HCT116 (cell line): ENCODE results near the gene FBN1. TPM values are rescaled to one million over a fixed set of nuclear protein-coding genes. Genes with fewer than 3 reads are reported as not detected.

Experiments used
- ATAC-seq: fragments of 200-7000 bp; cut with Tn5 transposase; 2 replicates; pipeline ENCODE4 v1.9.1; 2020; ENCODE audit warnings: mild to moderate bottlenecking, moderate library complexity
- BruUV-seq: library from RNA; stranded (reverse); fragments of 400-500 nt; replicated peaks from 2 replicates; lab custom pipeline; 2021; lab: Mats Ljungman, UMichigan
- CTCF ChIA-PET: fragments of 300-600 bp; sonication (Branson Sonifier 250); formaldehyde crosslinking; loops from one replicate; lab custom pipeline; 2021; ENCODE audit warnings: antibody characterized with exemption; lab: Charles Lee
- POLR2A ChIA-PET: fragments of 300-600, 350-600 bp; sonication (Branson Sonifier 250); formaldehyde crosslinking; loops from one replicate; lab custom pipeline; 2021; ENCODE audit warnings: antibody characterized with exemption; lab: Charles Lee
- RAD21 ChIA-PET, 2 experiments: fragments of 300-600 bp; sonication (Branson Sonifier 250); formaldehyde crosslinking; loops; one replicate each; lab custom pipeline; 2023; ENCODE audit warnings: low total read pairs in 2 of 2; ENCODE audit not compliant: uncharacterized antibody in 2 of 2, unreplicated experiment in 2 of 2, low non-redundant PET in 1 of 2; lab: Charles Lee
- DNase-seq: peaks from one replicate; pipeline ENCODE4 v3.0.0-alpha.2; 2010; ENCODE audit warnings: low read depth, low spot score
- H2AFZ ChIP-seq: fragments of 200-600 bp; shearing (Covaris generic), sonication (generic); 2 replicates; pipeline ENCODE4 v1.6.1; 2017; ENCODE audit warnings: low read depth, mixed run types, mixed read lengths, antibody characterized with exemption, low read length; ENCODE audit not compliant: poor library complexity, severe bottlenecking
- H3K27ac ChIP-seq: 2 replicates; pipeline ENCODE4 v1.5.1; 2012; ENCODE audit warnings: low read depth, low read length
- H3K27me3 ChIP-seq: fragments of 200-600 bp; sonication (generic); 2 replicates; pipeline ENCODE4 v1.6.1; 2016; ENCODE audit warnings: mixed run types, low read length, mixed read lengths; ENCODE audit not compliant: insufficient read depth
- H3K36me3 ChIP-seq, 2 experiments: fragments of 200-500 bp in 1 of 2; fragments of 200-600 bp in 1 of 2; sonication (Bioruptor generic) in 1 of 2; sonication (generic) in 1 of 2; 2 replicates each; pipeline versions ENCODE4 v1.5.1 to v1.6.1; 2014 to 2016; ENCODE audit warnings: low read length in 2 of 2, inconsistent platforms in 1 of 2, mixed read lengths in 1 of 2, mixed run types in 1 of 2; ENCODE audit not compliant: insufficient read depth in 2 of 2, control insufficient read depth in 1 of 2
- H3K4me1 ChIP-seq, 2 experiments: fragments of 200-600 bp in 1 of 2; sonication (generic) in 1 of 2; 2 replicates each; pipeline versions ENCODE4 v1.5.1 to v1.6.1; 2012 to 2017; ENCODE audit warnings: low read length in 2 of 2, inconsistent platforms in 1 of 2, mild to moderate bottlenecking in 1 of 2, mixed read lengths in 1 of 2, mixed run types in 1 of 2, moderate library complexity in 1 of 2; ENCODE audit not compliant: insufficient read depth in 2 of 2, control insufficient read depth in 1 of 2
- H3K4me2 ChIP-seq: fragments of 200-600 bp; sonication (generic); 2 replicates; pipeline ENCODE4 v1.6.1; 2017; ENCODE audit warnings: mixed run types, low read length, mixed read lengths
- H3K4me3 ChIP-seq, 2 experiments: fragments of 200-600 bp in 1 of 2; sonication (generic) in 1 of 2; replicated peaks in 1 of 2; 2 replicates each; pipeline ENCODE4 v1.5.1; 2011 to 2016; ENCODE audit warnings: low read length in 2 of 2, control low read depth in 1 of 2, low read depth in 1 of 2, mild to moderate bottlenecking in 1 of 2, mixed read lengths in 1 of 2, mixed run types in 1 of 2
- H3K79me2 ChIP-seq: fragments of 200-600 bp; sonication (generic); 2 replicates; pipeline ENCODE4 v1.6.1; 2017; ENCODE audit warnings: mild to moderate bottlenecking, mixed run types, low read length, moderate library complexity, mixed read lengths; ENCODE audit not compliant: insufficient read depth
- H3K9ac ChIP-seq: fragments of 200-600 bp; sonication (generic); 2 replicates; pipeline ENCODE4 v1.6.1; 2016; ENCODE audit warnings: low read length, mixed read lengths
- H3K9me2 ChIP-seq: fragments of 200-600 bp; sonication (generic), shearing (Covaris generic); 2 replicates; pipeline ENCODE4 v1.6.1; 2017; ENCODE audit warnings: mixed run types, mild to moderate bottlenecking, moderate library complexity; ENCODE audit not compliant: insufficient read depth
- H3K9me3 ChIP-seq, 2 experiments: fragments of 200-500 bp in 1 of 2; fragments of 200-600 bp in 1 of 2; sonication (Bioruptor generic) in 1 of 2; sonication (generic) in 1 of 2; 2 replicates each; pipeline ENCODE4 v1.6.1; 2014 to 2017; ENCODE audit warnings: low read length in 2 of 2, mixed read lengths in 2 of 2, inconsistent platforms in 1 of 2, low read depth in 1 of 2, mild to moderate bottlenecking in 1 of 2, mixed run types in 1 of 2, moderate library complexity in 1 of 2; ENCODE audit not compliant: control insufficient read depth in 1 of 2, insufficient read depth in 1 of 2
- H4K20me1 ChIP-seq: fragments of 200-600 bp; sonication (generic), shearing (Covaris generic); 2 replicates; pipeline ENCODE4 v1.6.1; 2017; ENCODE audit warnings: mixed run types, mild to moderate bottlenecking, moderate library complexity; ENCODE audit not compliant: insufficient read depth
- ATF3 ChIP-seq: IDR thresholded peaks from 2 replicates; pipeline ENCODE4 v1.6.1; 2012
- EGR1 ChIP-seq: IDR thresholded peaks from 2 replicates; pipeline ENCODE4 v1.6.1; 2012; ENCODE audit warnings: low read depth
- ELF1 ChIP-seq: IDR thresholded peaks from 2 replicates; pipeline ENCODE4 v1.6.1; 2012; ENCODE audit warnings: low read depth, borderline replicate concordance
- JUND ChIP-seq: IDR thresholded peaks from 2 replicates; pipeline ENCODE4 v1.6.1; 2012
- MAX ChIP-seq: IDR thresholded peaks from 2 replicates; pipeline ENCODE4 v1.6.1; 2012
- POLR2A ChIP-seq: IDR thresholded peaks from 2 replicates; pipeline ENCODE4 v1.7.0; 2011; ENCODE audit warnings: borderline replicate concordance; ENCODE audit not compliant: insufficient read depth, insufficient read length; ENCODE audit errors: extremely low read depth
- POLR2AphosphoS5 ChIP-seq: IDR thresholded peaks from 2 replicates; pipeline ENCODE4 v1.6.1; 2011; ENCODE audit warnings: mild to moderate bottlenecking, low read depth, low read length, moderate library complexity
- RAD21 ChIP-seq: IDR thresholded peaks from 2 replicates; pipeline ENCODE4 v1.6.1; 2012; ENCODE audit warnings: low read depth, mild to moderate bottlenecking
- REST ChIP-seq: IDR thresholded peaks from 2 replicates; pipeline ENCODE4 v1.6.1; 2012; ENCODE audit warnings: low read depth
- SIN3A ChIP-seq: IDR thresholded peaks from 2 replicates; pipeline ENCODE4 v1.6.1; 2012; ENCODE audit warnings: low read depth
- SP1 ChIP-seq: IDR thresholded peaks from 2 replicates; pipeline ENCODE4 v1.6.1; 2012; ENCODE audit warnings: low read depth
- TCF7L2 ChIP-seq: IDR thresholded peaks from 2 replicates; pipeline ENCODE4 v1.7.0; 2011; ENCODE audit warnings: borderline replicate concordance, inconsistent platforms; ENCODE audit not compliant: insufficient read depth, insufficient read length; ENCODE audit errors: extremely low read depth
- YY1 ChIP-seq: IDR thresholded peaks from 2 replicates; pipeline ENCODE4 v1.6.1; 2011; ENCODE audit warnings: low read length, low read depth, moderate library complexity, mild to moderate bottlenecking; ENCODE audit not compliant: insufficient replicate concordance; ENCODE audit errors: extremely low read depth
- ZBTB33 ChIP-seq: IDR thresholded peaks from 2 replicates; pipeline ENCODE4 v1.6.1; 2011; ENCODE audit warnings: mild to moderate bottlenecking, low read length, moderate library complexity; ENCODE audit not compliant: insufficient replicate concordance; ENCODE audit errors: extremely low read depth
- ZNF274 ChIP-seq: fragments of 200-500 bp; sonication (Bioruptor generic); IDR thresholded peaks from 2 replicates; pipeline ENCODE4 v1.6.1; 2014; ENCODE audit warnings: mild to moderate bottlenecking, low read depth, low read length, inconsistent platforms
- intact Hi-C: fragments of 100-400 bp; cut with micrococcal nuclease; formaldehyde crosslinking; loops from 2 replicates; pipeline ENCODE4 v1.10.0; 2022
- total RNA-seq: library from RNA; stranded (reverse); gene quantifications from one replicate; pipeline ENCODE4 v1.2.1, GENCODE V29; 2021; ENCODE audit not compliant: unreplicated experiment

The FBN1 gene
- total RNA-seq, 1 experiment from 2014 or later = 1.7 TPM

- RAD21 ChIA-PET = no interaction called here
- no peaks in the 10 kb centered on the region for H3K79me2 ChIP-seq
- no peaks in the 10 kb centered on the region for H4K20me1 ChIP-seq
- CTCF ChIA-PET = no interaction called here
- ATAC-seq (no peak), DNase-seq (no peak)
- no peak overlapping the region for H3K4me3 ChIP-seq
- no peaks in the 10 kb centered on the region for H3K36me3 ChIP-seq
- no peak overlapping the region for H3K9ac ChIP-seq
- POLR2A ChIA-PET = no interaction called here
- H3K27ac ChIP-seq = no peak overlapping the region
- no peak overlapping the region for H2AFZ ChIP-seq
- no peaks in the 10 kb centered on the region for H3K27me3 ChIP-seq
- intact Hi-C loops = no loop called here
- H3K9me2 ChIP-seq = no peaks in the 10 kb centered on the region
- no peak overlapping the region for H3K4me2 ChIP-seq
- TF ChIP-seq POLR2A (no peak), SP1 (no peak), YY1 (no peak), RAD21 (no peak), POLR2AphosphoS5 (no peak), ATF3 (no peak), ELF1 (no peak), JUND (no peak), MAX (no peak), SIN3A (no peak), EGR1 (no peak)
- H3K9me3 ChIP-seq = no peaks in the 10 kb centered on the region
- H3K4me1 ChIP-seq = no peaks in the 10 kb centered on the region; a peak in 1 of 4 replicates
- no TSS peak for BruUV-seq
These were observed 2.3 kb downstream of the FBN1 start for GRCh38 chr15:48643206-48643605.

- POLR2A ChIA-PET = no interaction called here
- Histone ChIP-seq H3K9ac (no peak overlapping the region), H2AFZ (no peak overlapping the region), H3K9me2 (no peaks in the 10 kb centered on the region), H3K27me3 (no peaks in the 10 kb centered on the region), H4K20me1 (no peaks in the 10 kb centered on the region), H3K27ac (no peak overlapping the region), H3K9me3 (no peaks in the 10 kb centered on the region), H3K36me3 (no peaks in the 10 kb centered on the region), H3K4me2 (no peak overlapping the region), H3K4me3 (no peak overlapping the region), H3K4me1 (no peaks in the 10 kb centered on the region; a peak in 1 of 4 replicates), H3K79me2 (no peaks in the 10 kb centered on the region)
- RAD21 ChIA-PET = no interaction called here
- no peak for ATAC-seq
- intact Hi-C loops = no loop called here
- CTCF ChIA-PET = no interaction called here
- no TSS peak for BruUV-seq
- DNase-seq = no peak
- TF ChIP-seq REST (no peak), ZNF274 (no peak), ZBTB33 (no peak), YY1 (no peak), SIN3A (no peak), ATF3 (no peak), TCF7L2 (no peak)
These were observed 2.7 kb downstream of the FBN1 start for GRCh38 chr15:48642795-48643194.
